Activated naive CD4-positive, alpha-beta T cell treated with anti-CD3 and anti-CD28 coated beads, Interleukin-2, amount 50 U/mL, for 24 hours (primary cell): ENCODE measurements around the gene FALEC.
A peak's percentile ranks its signal among the peaks of the same experiment; 100 is the strongest.

Source experiments
- H3K27ac Mint-ChIP-seq: one replicate; pipeline ENCODE4 v1.8.0; 2021; ENCODE audit warnings: mild to moderate bottlenecking, mixed read lengths
- H3K27me3 Mint-ChIP-seq: one replicate; pipeline ENCODE4 v1.8.0; 2021; ENCODE audit warnings: mixed read lengths
- H3K36me3 Mint-ChIP-seq: one replicate; pipeline ENCODE4 v1.8.0; 2021; ENCODE audit warnings: mixed read lengths
- H3K4me1 Mint-ChIP-seq: one replicate; pipeline ENCODE4 v1.8.0; 2021; ENCODE audit warnings: mixed read lengths
- H3K4me3 Mint-ChIP-seq: one replicate; pipeline ENCODE4 v1.8.0; 2021; ENCODE audit warnings: mild to moderate bottlenecking, mixed read lengths
- H3K9me3 Mint-ChIP-seq: one replicate; pipeline ENCODE4 v1.8.0; 2021; ENCODE audit warnings: mixed read lengths

Gene FALEC

GRCh38 chr1:150529017-150529416, 13.5 kb downstream of the FALEC start:
- H3K4me1 Mint-ChIP-seq: peaks cover 4% of the 10 kb centered on the region
- H3K4me3 Mint-ChIP-seq: no peak overlapping the region
- H3K27me3 Mint-ChIP-seq: no peaks in the 10 kb centered on the region
- no peaks in the 10 kb centered on the region for H3K9me3 Mint-ChIP-seq
- no peaks in the 10 kb centered on the region for H3K36me3 Mint-ChIP-seq
- H3K27ac Mint-ChIP-seq: no peak overlapping the region

- Mint-ChIP-seq H3K27ac (no peak overlapping the region), H3K9me3 (no peaks in the 10 kb centered on the region), H3K36me3 (no peaks in the 10 kb centered on the region), H3K4me3 (no peak overlapping the region), H3K4me1 (peaks cover 4% of the 10 kb centered on the region), H3K27me3 (no peaks in the 10 kb centered on the region)
Observed at GRCh38 chr1:150530491-150531159, 15.1 kb downstream of the FALEC start.

- Mint-ChIP-seq H3K36me3 (no peaks in the 10 kb centered on the region), H3K27ac (no peak overlapping the region), H3K9me3 (no peaks in the 10 kb centered on the region), H3K4me1 (peaks cover 4% of the 10 kb centered on the region), H3K4me3 (no peak overlapping the region), H3K27me3 (no peaks in the 10 kb centered on the region)
Observed at GRCh38 chr1:150532860-150533259, 17.3 kb downstream of the FALEC start.

- H3K27me3 Mint-ChIP-seq: no peaks in the 10 kb centered on the region
- H3K36me3 Mint-ChIP-seq: no peaks in the 10 kb centered on the region
- no peak overlapping the region for H3K4me3 Mint-ChIP-seq
- H3K27ac Mint-ChIP-seq: no peak overlapping the region
- H3K9me3 Mint-ChIP-seq: no peaks in the 10 kb centered on the region
- peaks cover 4% of the 10 kb centered on the region for H3K4me1 Mint-ChIP-seq
Observed at GRCh38 chr1:150534002-150534401, 18.4 kb downstream of the FALEC start.

- Mint-ChIP-seq H3K4me1 (peaks cover 4% of the 10 kb centered on the region), H3K27me3 (no peaks in the 10 kb centered on the region), H3K36me3 (no peaks in the 10 kb centered on the region), H3K9me3 (no peaks in the 10 kb centered on the region), H3K27ac (no peak overlapping the region), H3K4me3 (no peak overlapping the region)
Observed at GRCh38 chr1:150535511-150536287, 20.1 kb downstream of the FALEC start.

- Mint-ChIP-seq H3K4me3 (no peak overlapping the region), H3K36me3 (no peaks in the 10 kb centered on the region), H3K27me3 (no peaks in the 10 kb centered on the region), H3K4me1 (peaks cover 4% of the 10 kb centered on the region), H3K27ac (no peak overlapping the region), H3K9me3 (no peaks in the 10 kb centered on the region)
Observed at GRCh38 chr1:150536836-150537731, 21.5 kb downstream of the FALEC start.

GRCh38 chr1:150537732-150538684, 22.5 kb downstream of the FALEC start:
- no peaks in the 10 kb centered on the region for H3K4me1 Mint-ChIP-seq
- no peaks in the 10 kb centered on the region for H3K36me3 Mint-ChIP-seq
- H3K4me3 Mint-ChIP-seq: no peak overlapping the region
- H3K27me3 Mint-ChIP-seq: no peaks in the 10 kb centered on the region
- no peak overlapping the region for H3K27ac Mint-ChIP-seq
- H3K9me3 Mint-ChIP-seq: no peaks in the 10 kb centered on the region

GRCh38 chr1:150543500-150544143, 28.1 kb downstream of the FALEC start:
- Mint-ChIP-seq H3K4me3 (no peak overlapping the region), H3K36me3 (no peaks in the 10 kb centered on the region), H3K27ac (no peak overlapping the region), H3K27me3 (peaks cover 9% of the 10 kb centered on the region), H3K4me1 (peaks cover 3% of the 10 kb centered on the region), H3K9me3 (no peaks in the 10 kb centered on the region)

GRCh38 chr1:150544204-150544603, 28.7 kb downstream of the FALEC start:
- Mint-ChIP-seq H3K27ac (no peak overlapping the region), H3K27me3 (peaks cover 9% of the 10 kb centered on the region), H3K4me3 (no peak overlapping the region), H3K36me3 (no peaks in the 10 kb centered on the region), H3K9me3 (no peaks in the 10 kb centered on the region), H3K4me1 (peaks cover 4% of the 10 kb centered on the region)

GRCh38 chr1:150545486-150546032, 30.0 kb downstream of the FALEC start:
- no peak overlapping the region for H3K4me3 Mint-ChIP-seq
- peaks cover 10% of the 10 kb centered on the region for H3K4me1 Mint-ChIP-seq
- H3K27me3 Mint-ChIP-seq: peaks cover 13% of the 10 kb centered on the region
- H3K9me3 Mint-ChIP-seq: no peaks in the 10 kb centered on the region
- no peaks in the 10 kb centered on the region for H3K36me3 Mint-ChIP-seq
- H3K27ac Mint-ChIP-seq: no peak overlapping the region

- Mint-ChIP-seq H3K27me3 (peaks cover 14% of the 10 kb centered on the region), H3K36me3 (no peaks in the 10 kb centered on the region), H3K4me1 (peaks cover 19% of the 10 kb centered on the region), H3K9me3 (no peaks in the 10 kb centered on the region), H3K4me3 (no peak overlapping the region), H3K27ac (no peak overlapping the region)
Observed at GRCh38 chr1:150546294-150546937, 30.9 kb downstream of the FALEC start.

- H3K4me3 Mint-ChIP-seq: peak overlapping the region; percentile 86
- peaks cover 14% of the 10 kb centered on the region for H3K27me3 Mint-ChIP-seq
- H3K36me3 Mint-ChIP-seq: no peaks in the 10 kb centered on the region
- H3K9me3 Mint-ChIP-seq: no peaks in the 10 kb centered on the region
- peaks cover 29% of the 10 kb centered on the region for H3K4me1 Mint-ChIP-seq
- H3K27ac Mint-ChIP-seq: peak overlapping the region; percentile 62
Observed at GRCh38 chr1:150548324-150548631, 32.7 kb downstream of the FALEC start.

GRCh38 chr1:150548632-150549495, 33.3 kb downstream of the FALEC start, which contains the start of gene ADAMTSL4:
TSS of gene ADAMTSL4 (plus strand) at chr1:150549408. CDS start at chr1:150552289, 2,881 bp downstream.
- H3K36me3 Mint-ChIP-seq: no peaks in the 10 kb centered on the region
- peak within 1 kb of the TSS; percentile 86 for H3K4me3 Mint-ChIP-seq
- H3K27ac Mint-ChIP-seq: peak within 1 kb of the TSS; percentile 62
- no peaks in the 10 kb centered on the region for H3K9me3 Mint-ChIP-seq
- peaks cover 29% of the 10 kb centered on the region for H3K4me1 Mint-ChIP-seq
- H3K27me3 Mint-ChIP-seq: peaks cover 13% of the 10 kb centered on the region
